Measurements from ENCODE around the gene HSPA9.

DNA sequence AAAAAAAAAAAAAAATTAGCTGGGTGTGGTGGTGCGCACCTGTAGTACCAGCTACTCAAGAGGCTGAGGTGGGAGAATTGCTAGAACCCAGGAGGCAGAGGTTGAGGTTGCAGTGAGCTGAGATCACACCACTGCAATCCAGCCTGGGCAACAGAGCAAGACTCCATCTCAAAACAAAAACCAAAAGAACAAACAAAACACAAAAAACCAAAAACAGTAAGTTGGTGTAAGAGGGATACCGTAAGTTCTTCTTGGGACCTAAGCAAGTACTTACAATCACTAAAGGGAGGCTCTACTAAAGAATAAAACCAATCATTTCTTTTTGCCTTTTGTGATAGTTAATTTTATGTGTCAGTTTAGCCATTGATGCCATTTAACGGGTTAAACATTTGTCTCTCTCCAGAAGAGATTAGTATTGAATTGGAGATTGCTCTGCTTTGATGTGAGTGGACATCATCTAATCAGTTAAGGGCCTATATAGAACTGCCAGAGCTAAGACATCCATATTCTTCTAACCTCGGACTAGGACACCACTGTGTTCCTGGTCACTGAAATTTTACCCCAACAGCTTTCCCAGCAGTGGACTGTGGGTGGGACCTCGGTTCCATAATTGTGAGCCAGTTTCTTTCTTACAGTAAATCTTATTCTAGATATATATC lies 21.6 kb downstream of the HSPA9 start:
- TF ChIP-seq, protein P1, sequence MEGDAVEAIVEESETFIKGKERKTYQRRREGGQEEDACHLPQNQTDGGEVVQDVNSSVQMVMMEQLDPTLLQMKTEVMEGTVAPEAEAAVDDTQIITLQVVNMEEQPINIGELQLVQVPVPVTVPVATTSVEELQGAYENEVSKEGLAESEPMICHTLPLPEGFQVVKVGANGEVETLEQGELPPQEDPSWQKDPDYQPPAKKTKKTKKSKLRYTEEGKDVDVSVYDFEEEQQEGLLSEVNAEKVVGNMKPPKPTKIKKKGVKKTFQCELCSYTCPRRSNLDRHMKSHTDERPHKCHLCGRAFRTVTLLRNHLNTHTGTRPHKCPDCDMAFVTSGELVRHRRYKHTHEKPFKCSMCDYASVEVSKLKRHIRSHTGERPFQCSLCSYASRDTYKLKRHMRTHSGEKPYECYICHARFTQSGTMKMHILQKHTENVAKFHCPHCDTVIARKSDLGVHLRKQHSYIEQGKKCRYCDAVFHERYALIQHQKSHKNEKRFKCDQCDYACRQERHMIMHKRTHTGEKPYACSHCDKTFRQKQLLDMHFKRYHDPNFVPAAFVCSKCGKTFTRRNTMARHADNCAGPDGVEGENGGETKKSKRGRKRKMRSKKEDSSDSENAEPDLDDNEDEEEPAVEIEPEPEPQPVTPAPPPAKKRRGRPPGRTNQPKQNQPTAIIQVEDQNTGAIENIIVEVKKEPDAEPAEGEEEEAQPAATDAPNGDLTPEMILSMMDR (IDR thresholded peaks at IDR 0.05), result no peak
- no peak for TF ChIP-seq POLR2A (IDR thresholded peaks at IDR 0.05)

Measured in stomach (tissue), 4 donors.